Activated naive CD8-positive, alpha-beta T cell treated with anti-CD3 and anti-CD28 coated beads, Interleukin-2, amount 10 ng/mL, durations not matched to agents 7 days and 5 days (primary cell): Measurements from ENCODE around the gene CYP4F2. TPM values are rescaled to one million over a fixed set of nuclear protein-coding genes. Genes with fewer than 3 reads are reported as not detected.
"Not testable (repeated sequence)": the region's sequence is repeated elsewhere in the genome, so short reads cannot be mapped to it uniquely, and the experiment has no call there.

Source experiments
- ATAC-seq: fragments of 150-1000 bp; cut with Tn5 transposase; one replicate; pipeline ENCODE4 v1.10.0; 2021; ENCODE audit warnings: low read depth, moderate library complexity
- POLR2A ChIA-PET: fragments of 350-600 bp; sonication (Branson Sonifier 250); formaldehyde crosslinking; loops from one replicate; lab custom pipeline; 2021; ENCODE audit warnings: antibody characterized with exemption; lab: Charles Lee
- DNase-seq: peaks from one replicate; pipeline ENCODE4 v3.0.0; 2021
- H3K27ac Mint-ChIP-seq: one replicate; pipeline ENCODE4 v1.8.0; 2022; ENCODE audit warnings: mild to moderate bottlenecking, mixed read lengths
- H3K27me3 Mint-ChIP-seq: one replicate; pipeline ENCODE4 v1.8.0; 2022; ENCODE audit warnings: mild to moderate bottlenecking, moderate library complexity, mixed read lengths
- H3K36me3 Mint-ChIP-seq: one replicate; pipeline ENCODE4 v1.8.0; 2021; ENCODE audit warnings: mild to moderate bottlenecking, mixed read lengths
- H3K4me1 Mint-ChIP-seq: one replicate; pipeline ENCODE4 v1.8.0; 2021; ENCODE audit warnings: mixed read lengths
- H3K4me3 Mint-ChIP-seq: one replicate; pipeline ENCODE4 v1.8.0; 2022; ENCODE audit warnings: mild to moderate bottlenecking, moderate library complexity, mixed read lengths
- H3K9me3 Mint-ChIP-seq: one replicate; pipeline ENCODE4 v1.8.0; 2021; ENCODE audit warnings: mixed read lengths
- total RNA-seq, 2 experiments: library from RNA; stranded (reverse); gene quantifications; one replicate each; pipeline ENCODE4 v1.2.3, GENCODE V29; 2021

CYP4F2 gene
- total RNA-seq, 2 experiments from 2014 or later = 0.33 TPM; not detected in 1

- no peak for ATAC-seq
These were observed 4.4 kb downstream of the CYP4F2 start for GRCh38 chr19:15893477-15893876.

GRCh38 chr19:15892012-15892411 lies 5.9 kb downstream of the CYP4F2 start:
- Mint-ChIP-seq H3K4me3 (no peak overlapping the region), H3K9me3 (no peaks in the 10 kb centered on the region), H3K4me1 (no peaks in the 10 kb centered on the region), H3K27ac (no peak overlapping the region), H3K27me3 (no peaks in the 10 kb centered on the region), H3K36me3 (no peaks in the 10 kb centered on the region)
- ATAC-seq (no peak), DNase-seq (no peak)
- POLR2A ChIA-PET = no interaction called here

More at GRCh38 chr19:15893477-15893876, 4.4 kb downstream of the CYP4F2 start:
- H3K9me3 Mint-ChIP-seq = no peaks in the 10 kb centered on the region
- no peaks in the 10 kb centered on the region for H3K36me3 Mint-ChIP-seq
- peaks cover 4% of the 10 kb centered on the region for H3K27me3 Mint-ChIP-seq
- no peak overlapping the region for H3K27ac Mint-ChIP-seq
- DNase-seq = no peak
- POLR2A ChIA-PET = no interaction called here
- no peak overlapping the region for H3K4me3 Mint-ChIP-seq
- H3K4me1 Mint-ChIP-seq = no peaks in the 10 kb centered on the region

GRCh38 chr19:15891434-15891833 lies 6.4 kb downstream of the CYP4F2 start:
- no peaks in the 10 kb centered on the region for H3K4me1 Mint-ChIP-seq
- POLR2A ChIA-PET = no interaction called here
- ATAC-seq (no peak), DNase-seq (no peak)
- no peaks in the 10 kb centered on the region for H3K27me3 Mint-ChIP-seq
- H3K9me3 Mint-ChIP-seq = no peaks in the 10 kb centered on the region
- H3K36me3 Mint-ChIP-seq = no peaks in the 10 kb centered on the region
- no peak overlapping the region for H3K27ac Mint-ChIP-seq
- no peak overlapping the region for H3K4me3 Mint-ChIP-seq

GRCh38 chr19:15889339-15889738 lies 8.5 kb downstream of the CYP4F2 start:
- H3K4me1 Mint-ChIP-seq, H3K4me3 Mint-ChIP-seq, H3K36me3 Mint-ChIP-seq, DNase-seq, POLR2A ChIA-PET, ATAC-seq, H3K27me3 Mint-ChIP-seq, H3K27ac Mint-ChIP-seq, H3K9me3 Mint-ChIP-seq: not testable (repeated sequence)

GRCh38 chr19:15885919-15886318 lies 12.0 kb downstream of the CYP4F2 start:
- DNase-seq = no peak
- Mint-ChIP-seq H3K36me3 (no peaks in the 10 kb centered on the region), H3K4me3 (no peak overlapping the region), H3K27me3 (peaks cover 12% of the 10 kb centered on the region), H3K27ac (no peak overlapping the region), H3K4me1 (no peaks in the 10 kb centered on the region), H3K9me3 (no peaks in the 10 kb centered on the region)
- ATAC-seq = no peak
- POLR2A ChIA-PET = no interaction called here

GRCh38 chr19:15885167-15885566 lies 12.7 kb downstream of the CYP4F2 start:
- DNase-seq (no peak), ATAC-seq (no peak)
- H3K9me3 Mint-ChIP-seq = no peaks in the 10 kb centered on the region
- no peaks in the 10 kb centered on the region for H3K4me1 Mint-ChIP-seq
- no peaks in the 10 kb centered on the region for H3K36me3 Mint-ChIP-seq
- POLR2A ChIA-PET = no interaction called here
- H3K27me3 Mint-ChIP-seq = peaks cover 13% of the 10 kb centered on the region
- H3K4me3 Mint-ChIP-seq = no peak overlapping the region
- no peak overlapping the region for H3K27ac Mint-ChIP-seq

GRCh38 chr19:15883329-15883728 lies 14.5 kb downstream of the CYP4F2 start:
- H3K27me3 Mint-ChIP-seq = peaks cover 15% of the 10 kb centered on the region
- H3K4me3 Mint-ChIP-seq, H3K36me3 Mint-ChIP-seq, H3K9me3 Mint-ChIP-seq, H3K4me1 Mint-ChIP-seq, H3K27ac Mint-ChIP-seq, POLR2A ChIA-PET, DNase-seq, ATAC-seq: not testable (repeated sequence)

GRCh38 chr19:15874821-15875474 lies 22.9 kb downstream of the CYP4F2 start:
- no peaks in the 10 kb centered on the region for H3K36me3 Mint-ChIP-seq
- ATAC-seq (no peak), DNase-seq (no peak)
- peaks cover 17% of the 10 kb centered on the region for H3K27me3 Mint-ChIP-seq
- no peak overlapping the region for H3K4me3 Mint-ChIP-seq
- POLR2A ChIA-PET = no interaction called here
- peaks cover 11% of the 10 kb centered on the region for H3K4me1 Mint-ChIP-seq
- H3K9me3 Mint-ChIP-seq = peaks cover 2% of the 10 kb centered on the region
- no peak overlapping the region for H3K27ac Mint-ChIP-seq

GRCh38 chr19:15873771-15874170 lies 24.1 kb downstream of the CYP4F2 start:
- H3K4me3 Mint-ChIP-seq, H3K36me3 Mint-ChIP-seq, ATAC-seq, POLR2A ChIA-PET, H3K9me3 Mint-ChIP-seq, H3K27ac Mint-ChIP-seq, DNase-seq: not testable (repeated sequence)
- Mint-ChIP-seq H3K4me1 (peaks cover 18% of the 10 kb centered on the region), H3K27me3 (peaks cover 17% of the 10 kb centered on the region)

- Mint-ChIP-seq H3K4me3 (peak overlapping the region; percentile 68), H3K27ac (peak overlapping the region; percentile 57), H3K36me3 (no peaks in the 10 kb centered on the region), H3K27me3 (peaks cover 11% of the 10 kb centered on the region), H3K4me1 (peaks cover 18% of the 10 kb centered on the region), H3K9me3 (peaks cover 2% of the 10 kb centered on the region)
- ATAC-seq = peak; percentile 93
- POLR2A ChIA-PET = interaction anchor here (0.5 to 1.5 kb wide), 2 partner anchors 35 to 1276 kb away, joined by 3 to 9 read pairs; no protein-coding TSS in a partner anchor
- DNase-seq = peak; percentile 58
These were observed 26.3 kb downstream of the CYP4F2 start for GRCh38 chr19:15871570-15871969.

- peaks cover 2% of the 10 kb centered on the region for H3K9me3 Mint-ChIP-seq
- no peaks in the 10 kb centered on the region for H3K36me3 Mint-ChIP-seq
- H3K4me1 Mint-ChIP-seq = peaks cover 15% of the 10 kb centered on the region
- H3K4me3 Mint-ChIP-seq = no peak overlapping the region
- POLR2A ChIA-PET = interaction anchor here (0.7 to 1.2 kb wide), 2 partner anchors 33 to 489 kb away, joined by 3 read pairs; no protein-coding TSS in a partner anchor
- no peak overlapping the region for H3K27ac Mint-ChIP-seq
- H3K27me3 Mint-ChIP-seq = peaks cover 11% of the 10 kb centered on the region
- ATAC-seq (no peak), DNase-seq (no peak)
These were observed 28.0 kb downstream of the CYP4F2 start for GRCh38 chr19:15869873-15870272.

- Mint-ChIP-seq H3K36me3 (no peaks in the 10 kb centered on the region), H3K27ac (no peak overlapping the region)
- POLR2A ChIA-PET = interaction anchor here (1.2 kb wide), 1 partner anchor 32 kb away, joined by 3 read pairs; no protein-coding TSS in a partner anchor
These were observed 28.7 kb downstream of the CYP4F2 start for GRCh38 chr19:15869109-15869555.

GRCh38 chr19:15866636-15867035 lies 31.2 kb downstream of the CYP4F2 start:
- H3K9me3 Mint-ChIP-seq = no peaks in the 10 kb centered on the region
- H3K4me3 Mint-ChIP-seq = no peak overlapping the region
- POLR2A ChIA-PET = interaction anchor here (0.7 kb wide), 1 partner anchor 316 kb away, joined by 3 read pairs; no protein-coding TSS in a partner anchor
- DNase-seq (no peak), ATAC-seq (no peak)
- no peaks in the 10 kb centered on the region for H3K27me3 Mint-ChIP-seq
- no peak overlapping the region for H3K27ac Mint-ChIP-seq
- no peaks in the 10 kb centered on the region for H3K36me3 Mint-ChIP-seq
- peaks cover 14% of the 10 kb centered on the region for H3K4me1 Mint-ChIP-seq

More at GRCh38 chr19:15869109-15869555, 28.7 kb downstream of the CYP4F2 start:
- ATAC-seq (peak; percentile 57), DNase-seq (no peak)
- peaks cover 6% of the 10 kb centered on the region for H3K27me3 Mint-ChIP-seq
- H3K9me3 Mint-ChIP-seq = peaks cover 2% of the 10 kb centered on the region
- no peak overlapping the region for H3K4me3 Mint-ChIP-seq
- H3K4me1 Mint-ChIP-seq = peaks cover 15% of the 10 kb centered on the region

GRCh38 chr19:15864824-15865223 lies 33.0 kb downstream of the CYP4F2 start:
- Mint-ChIP-seq H3K27me3 (no peaks in the 10 kb centered on the region), H3K27ac (no peak overlapping the region), H3K36me3 (no peaks in the 10 kb centered on the region), H3K4me3 (no peak overlapping the region), H3K4me1 (peaks cover 7% of the 10 kb centered on the region), H3K9me3 (no peaks in the 10 kb centered on the region)
- POLR2A ChIA-PET = interaction anchor here (0.9 kb wide), 1 partner anchor 21 kb away, joined by 3 read pairs; no protein-coding TSS in a partner anchor
- DNase-seq (no peak), ATAC-seq (no peak)
